Stomach (tissue), 9 donors: ENCODE results near the gene SMIM14. TPM values are rescaled to one million over a fixed set of nuclear protein-coding genes. Genes with fewer than 3 reads are reported as not detected.

Source experiments
- DNase-seq, 2 donors: peaks; one replicate each; pipeline versions ENCODE4 v3.0.0 to v3.0.0-alpha.2; 2013 to 2019
- H3K27ac ChIP-seq, 5 donors: fragments of 200-600 bp in 4 of 5; sonication (generic) in 4 of 5; one replicate each; pipeline ENCODE4 v1.5.1; 2013 to 2019; ENCODE audit warnings: mild to moderate bottlenecking in 1 of 5, moderate library complexity in 1 of 5
- H3K27me3 ChIP-seq, 3 donors: fragments of 200-600 bp; sonication (generic); one replicate each; pipeline ENCODE4 v1.5.1; 2017 to 2019; ENCODE audit warnings: mixed run types in 1 of 3
- H3K36me3 ChIP-seq, 4 donors: fragments of 200-600 bp; sonication (generic); 1 replicate in 3 of 4; 2 replicates in 1 of 4; pipeline ENCODE4 v1.5.1; 2016 to 2019
- H3K4me1 ChIP-seq, 4 donors: fragments of 200-600 bp; sonication (generic); one replicate each; pipeline ENCODE4 v1.5.1; 2016 to 2019
- H3K4me3 ChIP-seq, 4 donors: fragments of 200-600 bp; sonication (generic) in 3 of 4; one replicate each; pipeline ENCODE4 v1.5.1; 2016 to 2019; ENCODE audit warnings: mild to moderate bottlenecking in 1 of 4
- H3K9me3 ChIP-seq, 4 donors: fragments of 200-600 bp; sonication (generic); one replicate each; pipeline ENCODE4 v1.5.1; 2016 to 2019
- EP300 ChIP-seq: sonication (generic); formaldehyde crosslinking; IDR thresholded peaks from one replicate; pipeline ENCODE4 v1.6.1; 2017; ENCODE audit warnings: antibody characterized with exemption
- POLR2A ChIP-seq, 4 donors: fragments of 450-650 bp; IDR thresholded peaks; one replicate each; pipeline ENCODE4 v1.6.1; 2016; ENCODE audit warnings: antibody characterized with exemption in 4 of 4, control low read depth in 2 of 4, mild to moderate bottlenecking in 1 of 4, moderate library complexity in 1 of 4
- POLR2AphosphoS5 ChIP-seq, 3 donors: sonication (generic); formaldehyde crosslinking; IDR thresholded peaks; one replicate each; pipeline ENCODE4 v1.6.1; 2016; ENCODE audit warnings: antibody characterized with exemption in 3 of 3
- WGBS, 5 donors: extraction: QIAGEN DNeasy Blood & Tissue Kit in 3 of 5; methylation state at CpG; one replicate each; pipeline versions ENCODE4 v1.1.5 to v1.1.7; 2013 to 2018; 5-methylcytosine and 5-hydroxymethylcytosine counted together
- intact Hi-C: fragments of 100-400 bp; cut with DNase I; formaldehyde crosslinking; loops from one replicate; pipeline ENCODE4 v1.15.1; 2023; ENCODE audit warnings: low total_unique reads
- polyA plus RNA-seq, 3 donors: library from polyadenylated mRNA; stranded (reverse); fragments of 200-250 nt; gene quantifications; one replicate each; pipeline ENCODE4 v1.2.3, GENCODE V29; 2013
- total RNA-seq, 5 donors: library from RNA; depleted of rRNA; stranded (reverse); fragments of >200 nt; gene quantifications; one replicate each; pipeline versions ENCODE4 v1.1.0 to v1.2.3, GENCODE V29; 2014 to 2016
- TF ChIP-seq, protein P1 (sequence below), 7 experiments: fragments of 450-650 bp in 4 of 7; fragments of 200-600 bp in 3 of 7; sonication (generic) in 3 of 7; IDR thresholded peaks; one replicate each; pipeline ENCODE4 v1.5.1; 2016 to 2019; ENCODE audit warnings: antibody characterized with exemption in 7 of 7, control low read depth in 2 of 7, mild to moderate bottlenecking in 1 of 7
- donor health status: healthy with polysubstance abuse.
- donor health status: Bipolar disorder and iron deficiency.
- donor health status: healthy.

SMIM14 gene
- total and polyA plus RNA-seq, 8 donors: 11.1 to 83.6 (median 32.7) TPM

DNA sequence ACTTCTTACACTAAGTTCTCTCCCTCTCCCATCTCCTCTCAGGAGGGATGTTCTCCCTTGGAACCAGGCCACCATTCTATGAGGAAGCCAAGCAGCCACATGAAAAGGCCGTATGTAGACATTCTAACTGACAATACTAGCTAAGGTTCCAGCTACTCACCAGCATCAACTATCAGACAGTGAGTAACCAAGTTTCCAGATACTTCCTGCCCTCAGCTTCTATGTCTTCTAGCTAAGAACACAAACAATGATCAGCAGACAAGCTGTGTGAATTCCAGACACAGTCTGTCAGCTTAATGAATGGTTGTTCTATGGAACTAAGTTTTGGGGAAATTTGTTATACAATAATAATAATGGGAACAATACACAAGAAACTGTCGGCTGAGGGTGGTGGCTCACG lies 50.8 kb downstream of the SMIM14 start:
- Histone ChIP-seq H3K27ac (no peak overlapping the region), H3K27me3 (no peaks in the 10 kb centered on the region), H3K9me3 (no peaks in the 10 kb centered on the region), H3K36me3 (peaks cover 0 to 17% (median 5%) of the 10 kb centered on the region in 4 donors), H3K4me1 (peaks cover 0 to 12% (median 2%) of the 10 kb centered on the region in 4 donors), H3K4me3 (no peak overlapping the region)
- DNase-seq: no peak
- intact Hi-C loops: no loop called here
- WGBS, 5 donors: 78 to 90% (median 87%) methylated on average over 3 of the region's 3 CpGs
- TF ChIP-seq POLR2A (IDR thresholded peaks at IDR 0.05) (no peak), EP300 (no peak), POLR2AphosphoS5 (IDR thresholded peaks at IDR 0.05) (no peak)
- TF ChIP-seq, protein P1, sequence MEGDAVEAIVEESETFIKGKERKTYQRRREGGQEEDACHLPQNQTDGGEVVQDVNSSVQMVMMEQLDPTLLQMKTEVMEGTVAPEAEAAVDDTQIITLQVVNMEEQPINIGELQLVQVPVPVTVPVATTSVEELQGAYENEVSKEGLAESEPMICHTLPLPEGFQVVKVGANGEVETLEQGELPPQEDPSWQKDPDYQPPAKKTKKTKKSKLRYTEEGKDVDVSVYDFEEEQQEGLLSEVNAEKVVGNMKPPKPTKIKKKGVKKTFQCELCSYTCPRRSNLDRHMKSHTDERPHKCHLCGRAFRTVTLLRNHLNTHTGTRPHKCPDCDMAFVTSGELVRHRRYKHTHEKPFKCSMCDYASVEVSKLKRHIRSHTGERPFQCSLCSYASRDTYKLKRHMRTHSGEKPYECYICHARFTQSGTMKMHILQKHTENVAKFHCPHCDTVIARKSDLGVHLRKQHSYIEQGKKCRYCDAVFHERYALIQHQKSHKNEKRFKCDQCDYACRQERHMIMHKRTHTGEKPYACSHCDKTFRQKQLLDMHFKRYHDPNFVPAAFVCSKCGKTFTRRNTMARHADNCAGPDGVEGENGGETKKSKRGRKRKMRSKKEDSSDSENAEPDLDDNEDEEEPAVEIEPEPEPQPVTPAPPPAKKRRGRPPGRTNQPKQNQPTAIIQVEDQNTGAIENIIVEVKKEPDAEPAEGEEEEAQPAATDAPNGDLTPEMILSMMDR (IDR thresholded peaks at IDR 0.05): no peak

DNA sequence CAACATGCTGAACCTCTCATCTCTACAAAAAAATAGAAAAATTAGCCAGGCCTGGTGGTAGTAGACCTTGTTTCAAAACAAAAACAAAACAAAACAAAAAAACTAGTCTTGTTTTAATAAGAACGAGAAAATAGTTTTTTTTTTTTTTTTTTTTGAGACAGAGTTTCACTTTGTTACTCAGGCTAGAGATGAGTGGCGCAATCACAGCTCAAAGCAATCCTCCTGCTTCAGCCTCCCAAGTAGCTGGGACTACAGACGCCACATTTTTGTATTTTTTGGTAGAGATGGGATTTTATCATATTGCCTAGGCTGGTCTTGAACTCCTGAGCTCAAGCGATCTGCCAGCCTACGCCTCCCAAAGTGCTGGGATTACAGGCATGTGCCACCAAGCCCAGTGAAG lies 63.7 kb downstream of the SMIM14 start:
- Histone ChIP-seq H3K4me3 (no peak overlapping the region), H3K36me3 (peaks cover 0 to 19% (median 15%) of the 10 kb centered on the region in 4 donors), H3K4me1 (peaks cover 0 to 9% (median 3%) of the 10 kb centered on the region in 4 donors), H3K27me3 (no peaks in the 10 kb centered on the region), H3K27ac (no peak overlapping the region), H3K9me3 (no peaks in the 10 kb centered on the region)
- intact Hi-C loops: no loop called here
- 93 to 95% (median 94%) methylated on average over 5 of the region's 5 CpGs for WGBS, 5 donors
- TF ChIP-seq POLR2AphosphoS5 (IDR thresholded peaks at IDR 0.05) (no peak), POLR2A (IDR thresholded peaks at IDR 0.05) (no peak), EP300 (no peak)
- TF ChIP-seq, protein P1 (IDR thresholded peaks at IDR 0.05): no peak
- no peak for DNase-seq

DNA sequence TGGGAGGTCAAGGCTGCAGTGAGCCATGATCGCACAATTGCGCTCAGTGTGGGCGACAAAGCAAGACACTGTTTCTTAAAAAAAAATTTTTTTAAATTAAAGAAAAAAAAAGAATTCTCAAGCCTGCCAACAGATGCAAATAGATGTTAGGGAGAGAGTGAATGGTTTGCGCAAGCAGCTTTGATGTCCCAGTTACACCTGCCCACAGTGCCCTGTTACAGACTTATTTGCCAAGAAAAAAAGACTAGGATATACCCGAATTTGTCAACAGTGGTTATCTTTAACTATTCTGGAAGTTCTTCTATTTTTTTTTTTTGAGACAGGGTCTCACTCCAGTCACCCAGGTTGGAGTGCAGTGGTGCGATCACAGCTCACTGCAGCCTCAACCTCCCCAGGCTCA lies 67.2 kb downstream of the SMIM14 start:
- no peak for DNase-seq
- intact Hi-C loops: no loop called here
- WGBS, 5 donors: 76 to 89% (median 80%) methylated on average over 6 of the region's 6 CpGs
- Histone ChIP-seq H3K4me1 (peaks cover 0 to 26% (median 15%) of the 10 kb centered on the region in 4 donors), H3K4me3 (no peak overlapping the region), H3K27ac (no peak overlapping the region), H3K9me3 (no peaks in the 10 kb centered on the region), H3K27me3 (no peaks in the 10 kb centered on the region), H3K36me3 (peaks cover 0 to 23% (median 17%) of the 10 kb centered on the region in 4 donors)
- TF ChIP-seq EP300 (no peak), POLR2A (IDR thresholded peaks at IDR 0.05) (no peak), POLR2AphosphoS5 (IDR thresholded peaks at IDR 0.05) (no peak)
- TF ChIP-seq, protein P1 (IDR thresholded peaks at IDR 0.05): no peak

DNA sequence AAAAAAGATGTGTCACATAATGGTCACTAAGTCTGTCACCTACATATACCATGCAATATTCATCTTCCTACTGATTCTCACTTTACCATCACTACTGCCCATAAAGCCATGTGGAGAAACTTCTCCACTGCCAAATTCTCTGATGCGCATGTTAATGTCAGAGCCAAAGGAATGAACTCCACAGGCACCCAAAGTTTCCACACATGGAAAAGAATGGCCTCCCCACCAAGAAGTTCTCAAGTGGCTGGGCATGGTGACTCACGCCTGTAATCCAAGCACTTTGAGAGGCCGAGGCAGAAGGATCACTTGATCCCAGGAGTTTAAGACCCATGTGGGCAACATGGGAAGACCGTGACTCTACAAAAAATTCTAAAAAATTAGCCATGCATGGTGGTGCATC lies 67.6 kb downstream of the SMIM14 start:
- peaks cover 0 to 28% (median 22%) of the 10 kb centered on the region in 4 donors for H3K36me3 ChIP-seq
- no peak for TF ChIP-seq POLR2A (IDR thresholded peaks at IDR 0.05)
- no peak for TF ChIP-seq POLR2AphosphoS5 (IDR thresholded peaks at IDR 0.05)
- no peak for TF ChIP-seq EP300
- TF ChIP-seq, protein P1 (IDR thresholded peaks at IDR 0.05): no peak
- intact Hi-C loops: no loop called here
- H3K4me1 ChIP-seq: peaks cover 0 to 29% (median 15%) of the 10 kb centered on the region in 4 donors
- no peaks in the 10 kb centered on the region for H3K27me3 ChIP-seq
- DNase-seq: no peak
- no peak overlapping the region for H3K4me3 ChIP-seq
- no peaks in the 10 kb centered on the region for H3K9me3 ChIP-seq
- no peak overlapping the region for H3K27ac ChIP-seq
- WGBS, 5 donors: 89 to 99% (median 97%) methylated on average over 4 of the region's 4 CpGs
